ENCODE results near the gene FCRLB. TPM values are rescaled to one million over a fixed set of nuclear protein-coding genes. Genes with fewer than 3 reads are reported as not detected.

The FCRLB gene
- polyA plus RNA-seq, 3 donors, result 0.36 to 0.44 (median 0.39) TPM

GRCh38 chr1:161720422-161720821, 922 bp upstream of the FCRLB start:
- DNase-seq, result no peak
- no peak overlapping the region for H3K4me2 ChIP-seq (replicated peaks; ENCODE audit: extremely low read depth, low read length, poor library complexity, severe bottlenecking)
- H4K20me1 ChIP-seq (ENCODE audit: insufficient read depth, low read length), result no peaks in the 10 kb centered on the region
- no peak overlapping the region for H2AFZ ChIP-seq (ENCODE audit: insufficient read depth, low read depth, low read length, poor library complexity, severe bottlenecking)
- H3K27me3 ChIP-seq (ENCODE audit: control insufficient read depth in 2 of 2, insufficient read depth in 2 of 2, low read length in 2 of 2), result peaks cover 61 to 81% of the 10 kb centered on the region in 2 donors
- peaks cover 42 to 52% of the 10 kb centered on the region in 2 donors for H3K4me1 ChIP-seq (ENCODE audit: control insufficient read depth in 1 of 2, insufficient read depth in 2 of 2, low read length in 2 of 2)
- H3K9me3 ChIP-seq (replicated peaks in 1 of 2; ENCODE audit: control insufficient read depth in 1 of 2, insufficient read depth in 1 of 2, low read length in 2 of 2), result no peaks in the 10 kb centered on the region
- TF ChIP-seq, protein P1, sequence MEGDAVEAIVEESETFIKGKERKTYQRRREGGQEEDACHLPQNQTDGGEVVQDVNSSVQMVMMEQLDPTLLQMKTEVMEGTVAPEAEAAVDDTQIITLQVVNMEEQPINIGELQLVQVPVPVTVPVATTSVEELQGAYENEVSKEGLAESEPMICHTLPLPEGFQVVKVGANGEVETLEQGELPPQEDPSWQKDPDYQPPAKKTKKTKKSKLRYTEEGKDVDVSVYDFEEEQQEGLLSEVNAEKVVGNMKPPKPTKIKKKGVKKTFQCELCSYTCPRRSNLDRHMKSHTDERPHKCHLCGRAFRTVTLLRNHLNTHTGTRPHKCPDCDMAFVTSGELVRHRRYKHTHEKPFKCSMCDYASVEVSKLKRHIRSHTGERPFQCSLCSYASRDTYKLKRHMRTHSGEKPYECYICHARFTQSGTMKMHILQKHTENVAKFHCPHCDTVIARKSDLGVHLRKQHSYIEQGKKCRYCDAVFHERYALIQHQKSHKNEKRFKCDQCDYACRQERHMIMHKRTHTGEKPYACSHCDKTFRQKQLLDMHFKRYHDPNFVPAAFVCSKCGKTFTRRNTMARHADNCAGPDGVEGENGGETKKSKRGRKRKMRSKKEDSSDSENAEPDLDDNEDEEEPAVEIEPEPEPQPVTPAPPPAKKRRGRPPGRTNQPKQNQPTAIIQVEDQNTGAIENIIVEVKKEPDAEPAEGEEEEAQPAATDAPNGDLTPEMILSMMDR (IDR thresholded peaks at IDR 0.05), result no peak
- H3K9me3 Mint-ChIP-seq, result peaks cover 2 to 9% (median 4%) of the 10 kb centered on the region in 7 donors
- peaks cover 71 to 91% (median 81%) of the 10 kb centered on the region in 3 donors for H3K27me3 Mint-ChIP-seq (ENCODE audit: low read depth in 3 of 3)
- no peaks in the 10 kb centered on the region for H3K36me3 ChIP-seq (replicated peaks in 1 of 2; ENCODE audit: control insufficient read depth in 1 of 2, insufficient read depth in 2 of 2, low read length in 2 of 2)
- H3K27ac ChIP-seq (ENCODE audit: low read depth in 1 of 2, low read length in 2 of 2), result no peak overlapping the region
- H3K4me3 Mint-ChIP-seq, result peak overlapping the region in 1 of 2 donors; percentile 66
- no peaks in the 10 kb centered on the region for H3K79me2 ChIP-seq (ENCODE audit: insufficient read depth, low read length)
- no peak overlapping the region for H3K9ac ChIP-seq (ENCODE audit: insufficient read depth, low read length, poor library complexity, severe bottlenecking)
- peaks cover 2 to 18% of the 10 kb centered on the region in 2 donors for H3K36me3 Mint-ChIP-seq
- no peak overlapping the region for H3K4me3 ChIP-seq (replicated peaks in 1 of 3; ENCODE audit: low read depth in 2 of 3, low read length in 3 of 3)
- H3K27ac Mint-ChIP-seq, result no peak overlapping the region
- no CpG with 5 or more reads among the region's 1 CpG for WGBS (ENCODE audit: insufficient coverage)
- peaks cover 43% of the 10 kb centered on the region for H3K4me1 Mint-ChIP-seq
- intact Hi-C loops (cut with micrococcal nuclease), result no loop called here

GRCh38 chr1:161721738-161722343, 497 bp downstream of the FCRLB start:
- peaks cover 49 to 81% of the 10 kb centered on the region in 2 donors for H3K27me3 ChIP-seq (ENCODE audit: control insufficient read depth in 2 of 2, insufficient read depth in 2 of 2, low read length in 2 of 2)
- peak overlapping the region in 1 of 3 experiments; percentile 7 for H3K4me3 ChIP-seq (replicated peaks in 1 of 3; ENCODE audit: low read depth in 2 of 3, low read length in 3 of 3)
- H3K9me3 ChIP-seq (replicated peaks in 1 of 2; ENCODE audit: control insufficient read depth in 1 of 2, insufficient read depth in 1 of 2, low read length in 2 of 2), result no peaks in the 10 kb centered on the region
- H3K79me2 ChIP-seq (ENCODE audit: insufficient read depth, low read length), result no peaks in the 10 kb centered on the region
- peak overlapping the region in 1 of 2 donors; percentile 28 for H3K27ac ChIP-seq (ENCODE audit: low read depth in 1 of 2, low read length in 2 of 2)
- no peak overlapping the region for H3K9ac ChIP-seq (ENCODE audit: insufficient read depth, low read length, poor library complexity, severe bottlenecking)
- DNase-seq, result peak; percentile 88 to 94 (median 92)
- H4K20me1 ChIP-seq (ENCODE audit: insufficient read depth, low read length), result no peaks in the 10 kb centered on the region
- Mint-ChIP-seq H3K27ac (peak overlapping the region; percentile 37 to 88 (median 80)), H3K4me1 (peaks cover 56% of the 10 kb centered on the region), H3K4me3 (peak overlapping the region in 1 of 2 donors; percentile 97), H3K27me3 (ENCODE audit: low read depth in 3 of 3) (peaks cover 71 to 91% (median 79%) of the 10 kb centered on the region in 3 donors), H3K36me3 (peaks cover 5 to 20% of the 10 kb centered on the region in 2 donors), H3K9me3 (peaks cover 3 to 14% (median 7%) of the 10 kb centered on the region in 7 donors)
- H3K36me3 ChIP-seq (replicated peaks in 1 of 2; ENCODE audit: control insufficient read depth in 1 of 2, insufficient read depth in 2 of 2, low read length in 2 of 2), result no peaks in the 10 kb centered on the region
- TF ChIP-seq, protein P1 (IDR thresholded peaks at IDR 0.05), result no peak
- intact Hi-C loops (cut with micrococcal nuclease), result loop anchor here in 1 of 2 donors (2.0 kb wide), 1 partner anchor 15 kb away; no protein-coding TSS in a partner anchor
- peaks cover 54 to 66% of the 10 kb centered on the region in 2 donors for H3K4me1 ChIP-seq (ENCODE audit: control insufficient read depth in 1 of 2, insufficient read depth in 2 of 2, low read length in 2 of 2)
- H3K4me2 ChIP-seq (replicated peaks; ENCODE audit: extremely low read depth, low read length, poor library complexity, severe bottlenecking), result peak overlapping the region; percentile 30
- H2AFZ ChIP-seq (ENCODE audit: insufficient read depth, low read depth, low read length, poor library complexity, severe bottlenecking), result no peak overlapping the region
- 52% methylated on average over 8 of the region's 8 CpGs for WGBS (ENCODE audit: insufficient coverage)

Measured in CD14-positive monocyte (primary cell).